Keratinocyte (primary cell): Measurements from ENCODE around the gene EXD2. TPM values are rescaled to one million over a fixed set of nuclear protein-coding genes. Genes with fewer than 3 reads are reported as not detected.

Source experiments
- DNase-seq: peaks from one replicate; pipeline ENCODE4 v3.0.0-alpha.2; 2011; ENCODE audit warnings: low read depth, missing footprints, low spot score
- FAIRE-seq: peaks from 2 replicates; lab custom pipeline; 2011; peaks lifted over from hg19 to GRCh38; lab: Jason Lieb, UNC
- H2AFZ ChIP-seq: 2 replicates; pipeline ENCODE4 v1.6.0; 2012; ENCODE audit warnings: low read length, control low read depth, inconsistent platforms; ENCODE audit not compliant: control insufficient read depth
- H3K27ac ChIP-seq: 2 replicates; pipeline ENCODE4 v1.5.1; 2011; ENCODE audit warnings: low read length; ENCODE audit not compliant: control insufficient read depth, insufficient read depth
- H3K27me3 ChIP-seq: 3 replicates; pipeline ENCODE4 v1.6.0; 2011; ENCODE audit warnings: low read length; ENCODE audit not compliant: control insufficient read depth, insufficient read depth; ENCODE audit errors: extremely low read depth
- H3K36me3 ChIP-seq, 2 experiments: 2 replicates in 1 of 2; 3 replicates in 1 of 2; pipeline ENCODE4 v1.5.1; 2011; ENCODE audit warnings: low read length in 2 of 2, mild to moderate bottlenecking in 1 of 2; ENCODE audit not compliant: control insufficient read depth in 2 of 2, insufficient read depth in 2 of 2; ENCODE audit errors: extremely low read depth in 1 of 2
- H3K4me1 ChIP-seq: 3 replicates; pipeline ENCODE4 v1.5.1; 2011; ENCODE audit warnings: low read length; ENCODE audit not compliant: control insufficient read depth, insufficient read depth; ENCODE audit errors: extremely low read depth
- H3K4me2 ChIP-seq: 3 replicates; pipeline ENCODE4 v1.6.0; 2011; ENCODE audit warnings: low read depth, low read length; ENCODE audit not compliant: control insufficient read depth, insufficient read depth; ENCODE audit errors: extremely low read depth
- H3K4me3 ChIP-seq, 3 experiments: fragments of 200-600 bp in 1 of 3; sonication (generic) in 1 of 3; 2 replicates in 2 of 3; 3 replicates in 1 of 3; pipeline ENCODE4 v1.5.1; 2011 to 2016; ENCODE audit warnings: low read length in 3 of 3, mild to moderate bottlenecking in 3 of 3, control low read depth in 2 of 3, inconsistent platforms in 1 of 3, low read depth in 1 of 3, mixed read lengths in 1 of 3, mixed run types in 1 of 3, moderate library complexity in 1 of 3; ENCODE audit not compliant: control insufficient read depth in 2 of 3, insufficient read depth in 2 of 3; ENCODE audit errors: extremely low read depth in 1 of 3
- H3K79me2 ChIP-seq: 2 replicates; pipeline ENCODE4 v1.6.0; 2012; ENCODE audit warnings: low read length; ENCODE audit not compliant: control insufficient read depth, insufficient read depth
- H3K9ac ChIP-seq: 3 replicates; pipeline ENCODE4 v1.6.0; 2011; ENCODE audit warnings: low read length; ENCODE audit not compliant: control insufficient read depth, insufficient read depth; ENCODE audit errors: extremely low read depth
- H3K9me1 ChIP-seq: 3 replicates; pipeline ENCODE4 v1.6.0; 2011; ENCODE audit warnings: low read length; ENCODE audit not compliant: control insufficient read depth, insufficient read depth; ENCODE audit errors: extremely low read depth
- H3K9me3 ChIP-seq: 2 replicates; pipeline ENCODE4 v1.5.1; 2012; ENCODE audit warnings: low read depth, low read length; ENCODE audit not compliant: control insufficient read depth
- H4K20me1 ChIP-seq: 3 replicates; pipeline ENCODE4 v1.6.0; 2011; ENCODE audit warnings: low read length; ENCODE audit not compliant: control insufficient read depth, insufficient read depth; ENCODE audit errors: extremely low read depth
- CTCF ChIP-seq, 3 experiments: IDR thresholded peaks in 1 of 3; conservative IDR thresholded peaks in 1 of 3; optimal IDR thresholded peaks in 1 of 3; 2 replicates in 2 of 3; 3 replicates in 1 of 3; pipeline versions ENCODE3 to v1.5.1; 2011; ENCODE audit warnings: low read length in 3 of 3, mild to moderate bottlenecking in 3 of 3, moderate library complexity in 2 of 3, control low read depth in 1 of 3, inconsistent platforms in 1 of 3; ENCODE audit not compliant: insufficient read depth in 2 of 3; ENCODE audit errors: extremely low read depth in 1 of 3
- EZH2 ChIP-seq: IDR thresholded peaks from one replicate; pipeline ENCODE4 v1.6.1; 2012; ENCODE audit warnings: inconsistent platforms, mild to moderate bottlenecking, low read length, moderate library complexity
- dilution Hi-C: fragments of 300-500 bp; cut with MboI; formaldehyde crosslinking; loops from one replicate; pipeline ENCODE4 v1.7.0; 2020; ENCODE audit warnings: low sequenced_read_pairs; ENCODE audit not compliant: extremely low pct_ligation_motif_present
- polyA plus RNA-seq, 5 experiments: library from polyadenylated mRNA; depleted of rRNA in 3 of 5; stranded (reverse) in 3 of 5; stranded (forward) in 1 of 5; unstranded in 1 of 5; fragments of >200 nt; gene quantifications; 1 replicate in 1 of 5; 2 replicates in 3 of 5; 3 replicates in 1 of 5; pipeline versions ENCODE4 v1.2.1 to v1.2.3, GENCODE V29; 2011 to 2012; ENCODE audit warnings: missing spikeins in 2 of 5, low read depth in 1 of 5, low replicate concordance in 1 of 5

The EXD2 gene
- polyA plus RNA-seq, 1 donor (not counting 4 experiments of a cell fraction or from before 2014, with no cell fraction given), result 22.7 TPM

- H3K9me1 ChIP-seq, result no peaks in the 10 kb centered on the region
- no peak overlapping the region for H3K4me3 ChIP-seq
- FAIRE-seq (no peak), DNase-seq (no peak)
- H3K79me2 ChIP-seq, result no peaks in the 10 kb centered on the region
- H3K27me3 ChIP-seq, result no peaks in the 10 kb centered on the region
- no peak overlapping the region for H3K4me2 ChIP-seq
- dilution Hi-C loops, result no loop called here
- H3K9ac ChIP-seq, result no peak overlapping the region
- no peaks in the 10 kb centered on the region for H4K20me1 ChIP-seq
- H3K36me3 ChIP-seq, result peaks cover 11 to 37% of the 10 kb centered on the region in 2 experiments
- H3K4me1 ChIP-seq, result no peaks in the 10 kb centered on the region
- no peaks in the 10 kb centered on the region for H3K9me3 ChIP-seq
- no peak for TF ChIP-seq EZH2
- TF ChIP-seq CTCF (optimal IDR thresholded peaks at IDR 0.05 in 1 of 3, IDR thresholded peaks at IDR 0.05 in 1 of 3, conservative IDR thresholded peaks at IDR 0.05 in 1 of 3; ENCODE audit: extremely low read depth in 1 of 3, insufficient read depth in 2 of 3, low read length in 3 of 3), result no peak
- no peak overlapping the region for H2AFZ ChIP-seq
- H3K27ac ChIP-seq, result no peak overlapping the region
These were observed 47.6 kb downstream of the EXD2 start for GRCh38 chr14:69238883-69239282.

- Histone ChIP-seq H3K36me3 (peaks cover 11 to 35% of the 10 kb centered on the region in 2 experiments), H3K4me2 (no peak overlapping the region), H3K79me2 (no peaks in the 10 kb centered on the region), H4K20me1 (no peaks in the 10 kb centered on the region), H3K9me1 (no peaks in the 10 kb centered on the region), H3K4me1 (no peaks in the 10 kb centered on the region), H3K9ac (no peak overlapping the region), H2AFZ (no peak overlapping the region), H3K4me3 (no peak overlapping the region), H3K9me3 (no peaks in the 10 kb centered on the region), H3K27me3 (no peaks in the 10 kb centered on the region), H3K27ac (no peak overlapping the region)
- DNase-seq (no peak), FAIRE-seq (no peak)
- TF ChIP-seq EZH2, result no peak
- no peak for TF ChIP-seq CTCF (optimal IDR thresholded peaks at IDR 0.05 in 1 of 3, IDR thresholded peaks at IDR 0.05 in 1 of 3, conservative IDR thresholded peaks at IDR 0.05 in 1 of 3; ENCODE audit: extremely low read depth in 1 of 3, insufficient read depth in 2 of 3, low read length in 3 of 3)
- dilution Hi-C loops, result no loop called here
These were observed 49.4 kb downstream of the EXD2 start for GRCh38 chr14:69240527-69241173.
